ENCODE measurements around the gene ADAMTS12. TPM values are rescaled to one million over a fixed set of nuclear protein-coding genes. Genes with fewer than 3 reads are reported as not detected.

The ADAMTS12 gene
- total and polyA plus RNA-seq, 9 of the 15 experiments (the other 6 are each of a cell fraction or from before 2014, with no cell fraction given), result 0.11 TPM; not detected in 8

DNA sequence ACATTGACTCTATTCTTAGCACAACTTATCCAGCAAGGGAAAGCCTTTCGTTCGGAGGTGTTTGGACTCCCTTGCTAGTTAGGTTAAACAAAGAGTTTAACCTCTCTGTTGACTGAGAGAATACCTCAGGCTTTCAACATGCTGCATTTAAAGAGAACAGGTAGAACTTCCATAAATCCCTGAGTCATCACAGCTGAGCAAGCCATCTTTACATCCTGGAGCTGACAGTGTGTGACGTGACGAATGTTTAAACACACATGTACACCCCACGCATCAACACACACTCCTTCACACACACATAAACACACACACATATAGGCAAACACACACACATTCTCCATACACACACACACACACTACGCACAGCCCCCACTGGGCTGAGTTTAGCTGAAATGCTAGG lies 152.8 kb downstream of the ADAMTS12 start:
- TF ChIP-seq POU5F1 (IDR thresholded peaks at IDR 0.05; ENCODE audit: borderline replicate concordance, low read depth, low read length, partially characterized antibody) (no peak), NFE2 (IDR thresholded peaks at IDR 0.05; ENCODE audit: low read depth) (peak; percentile 46), ZNF316 (IDR thresholded peaks at IDR 0.05) (peak; percentile 69), KLF1 (tag; IDR thresholded peaks at IDR 0.05) (no peak), C11orf30 (IDR thresholded peaks at IDR 0.05; ENCODE audit: low read depth) (peak; percentile 59), MAFG (tag; conservative IDR thresholded peaks at IDR 0.05) (peak; percentile 73)
- H3K4me2 ChIP-seq (ENCODE audit: insufficient read depth, low read length), result no peak overlapping the region
- no peak overlapping the region for H2AFZ ChIP-seq (ENCODE audit: low read depth, low read length)
- in situ Hi-C loops (cut with MboI), result no loop called here
- intact Hi-C loops (cut with micrococcal nuclease), result no loop called here
- peaks cover 0 to 4% of the 10 kb centered on the region in 2 experiments; a peak in 2 of 5 replicates for H3K27me3 ChIP-seq (ENCODE audit: control insufficient read depth in 2 of 2, insufficient read depth in 2 of 2, low read length in 2 of 2)
- ATAC-seq, result no peak
- no peak for FAIRE-seq
- ChIA-PET POLR2A (no interaction called here), CTCF (ENCODE audit: low intra/inter-chr PET ratio) (no interaction called here)
- BruUV-seq (replicated peaks), result no TSS peak
- no peak overlapping the region for H3K27ac ChIP-seq (ENCODE audit: extremely low read depth, low read depth, low read length)
- 0% methylated on average over 6 of the region's 6 CpGs for WGBS (ENCODE audit: insufficient coverage, low coverage, missing lambda C conversion rate)
- H3K4me1 ChIP-seq (replicated peaks in 1 of 2; ENCODE audit: control insufficient read depth in 2 of 2, insufficient read depth in 2 of 2, low read length in 2 of 2), result no peaks in the 10 kb centered on the region
- H3K9ac ChIP-seq (ENCODE audit: insufficient read depth in 1 of 2, low read depth in 2 of 2, low read length in 2 of 2), result no peak overlapping the region
- H3K9me3 ChIP-seq (replicated peaks; ENCODE audit: control insufficient read depth, insufficient read depth, low read depth, low read length), result no peaks in the 10 kb centered on the region
- no peak overlapping the region for H3K4me3 ChIP-seq
- no peaks in the 10 kb centered on the region for H3K36me3 ChIP-seq (ENCODE audit: control insufficient read depth, insufficient read depth, low read length)
- no peak for DNase-seq (ENCODE audit: extremely low read depth in 1 of 4, low spot score in 3 of 4)
- no peaks in the 10 kb centered on the region for H3K9me1 ChIP-seq (ENCODE audit: control insufficient read depth, insufficient read depth, low read length)
- no peaks in the 10 kb centered on the region; the same call in 1 of the 2 replicates for H4K20me1 ChIP-seq (replicated peaks; ENCODE audit: control insufficient read depth, insufficient read depth, low read length)
- no peaks in the 10 kb centered on the region for H3K79me2 ChIP-seq (ENCODE audit: control insufficient read depth, insufficient read depth, low read length)

GRCh38 chr5:33738097-33738496 lies 153.7 kb downstream of the ADAMTS12 start:
- no peaks in the 10 kb centered on the region for H3K79me2 ChIP-seq (ENCODE audit: control insufficient read depth, insufficient read depth, low read length)
- peaks cover 0 to 4% of the 10 kb centered on the region in 2 experiments; a peak in 2 of 5 replicates for H3K27me3 ChIP-seq (ENCODE audit: control insufficient read depth in 2 of 2, insufficient read depth in 2 of 2, low read length in 2 of 2)
- ChIA-PET CTCF (ENCODE audit: low intra/inter-chr PET ratio) (no interaction called here), POLR2A (no interaction called here)
- ATAC-seq (no peak), DNase-seq (ENCODE audit: extremely low read depth in 1 of 4, low spot score in 3 of 4) (no peak), FAIRE-seq (no peak)
- H3K4me2 ChIP-seq (ENCODE audit: insufficient read depth, low read length), result no peak overlapping the region
- no peaks in the 10 kb centered on the region for H3K4me1 ChIP-seq (replicated peaks in 1 of 2; ENCODE audit: control insufficient read depth in 2 of 2, insufficient read depth in 2 of 2, low read length in 2 of 2)
- no peak overlapping the region for H3K9ac ChIP-seq (ENCODE audit: insufficient read depth in 1 of 2, low read depth in 2 of 2, low read length in 2 of 2)
- no peaks in the 10 kb centered on the region for H3K9me3 ChIP-seq (replicated peaks; ENCODE audit: control insufficient read depth, insufficient read depth, low read depth, low read length)
- H4K20me1 ChIP-seq (replicated peaks; ENCODE audit: control insufficient read depth, insufficient read depth, low read length), result no peaks in the 10 kb centered on the region; the same call in 1 of the 2 replicates
- H3K4me3 ChIP-seq, result no peak overlapping the region
- H3K27ac ChIP-seq (ENCODE audit: extremely low read depth, low read depth, low read length), result no peak overlapping the region
- WGBS (ENCODE audit: insufficient coverage, low coverage, missing lambda C conversion rate), result 0% methylated on average over 3 of the region's 3 CpGs
- BruUV-seq (replicated peaks), result no TSS peak
- H3K9me1 ChIP-seq (ENCODE audit: control insufficient read depth, insufficient read depth, low read length), result no peaks in the 10 kb centered on the region
- no peak overlapping the region for H2AFZ ChIP-seq (ENCODE audit: low read depth, low read length)
- intact Hi-C loops (cut with micrococcal nuclease), result no loop called here
- in situ Hi-C loops (cut with MboI), result no loop called here
- no peaks in the 10 kb centered on the region for H3K36me3 ChIP-seq (ENCODE audit: control insufficient read depth, insufficient read depth, low read length)
- TF ChIP-seq TCF7L2 (IDR thresholded peaks at IDR 0.05; ENCODE audit: low read depth, low read length) (no peak), ZNF384 (IDR thresholded peaks at IDR 0.05; ENCODE audit: low read depth, low read length) (no peak), CHD4 (IDR thresholded peaks at IDR 0.05; ENCODE audit: insufficient read depth, insufficient replicate concordance, low read depth, low read length, poor library complexity, severe bottlenecking) (no peak), ZMIZ1 (IDR thresholded peaks at IDR 0.05; ENCODE audit: low read depth in 2 of 2, low read length in 2 of 2) (no peak)
- TF ChIP-seq, protein P1, sequence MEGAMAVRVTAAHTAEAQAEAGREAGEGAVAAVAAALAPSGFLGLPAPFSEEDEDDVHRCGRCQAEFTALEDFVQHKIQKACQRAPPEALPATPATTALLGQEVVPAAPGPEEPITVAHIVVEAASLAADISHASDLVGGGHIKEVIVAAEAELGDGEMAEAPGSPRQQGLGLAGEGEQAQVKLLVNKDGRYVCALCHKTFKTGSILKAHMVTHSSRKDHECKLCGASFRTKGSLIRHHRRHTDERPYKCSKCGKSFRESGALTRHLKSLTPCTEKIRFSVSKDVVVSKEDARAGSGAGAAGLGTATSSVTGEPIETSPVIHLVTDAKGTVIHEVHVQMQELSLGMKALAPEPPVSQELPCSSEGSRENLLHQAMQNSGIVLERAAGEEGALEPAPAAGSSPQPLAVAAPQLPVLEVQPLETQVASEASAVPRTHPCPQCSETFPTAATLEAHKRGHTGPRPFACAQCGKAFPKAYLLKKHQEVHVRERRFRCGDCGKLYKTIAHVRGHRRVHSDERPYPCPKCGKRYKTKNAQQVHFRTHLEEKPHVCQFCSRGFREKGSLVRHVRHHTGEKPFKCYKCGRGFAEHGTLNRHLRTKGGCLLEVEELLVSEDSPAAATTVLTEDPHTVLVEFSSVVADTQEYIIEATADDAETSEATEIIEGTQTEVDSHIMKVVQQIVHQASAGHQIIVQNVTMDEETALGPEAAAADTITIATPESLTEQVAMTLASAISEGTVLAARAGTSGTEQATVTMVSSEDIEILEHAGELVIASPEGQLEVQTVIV (CRISPR knock-in tag; IDR thresholded peaks at IDR 0.05; ENCODE audit: borderline replicate concordance), result no peak
